HG02759 (cell line): ENCODE measurements around the gene MRPL55.
A peak's percentile ranks its signal among the peaks of the same experiment; 100 is the strongest.

Source experiments
- ATAC-seq: cut with Tn5 transposase; IDR thresholded peaks from one replicate; pipeline ENCODE4 v1.9.1; 2021; ENCODE audit warnings: mild to moderate bottlenecking, moderate library complexity; ENCODE audit not compliant: unreplicated experiment

MRPL55 gene

GRCh38 chr1:228088586-228089498, 20.3 kb downstream of the MRPL55 start:
- no peak for ATAC-seq

DNA sequence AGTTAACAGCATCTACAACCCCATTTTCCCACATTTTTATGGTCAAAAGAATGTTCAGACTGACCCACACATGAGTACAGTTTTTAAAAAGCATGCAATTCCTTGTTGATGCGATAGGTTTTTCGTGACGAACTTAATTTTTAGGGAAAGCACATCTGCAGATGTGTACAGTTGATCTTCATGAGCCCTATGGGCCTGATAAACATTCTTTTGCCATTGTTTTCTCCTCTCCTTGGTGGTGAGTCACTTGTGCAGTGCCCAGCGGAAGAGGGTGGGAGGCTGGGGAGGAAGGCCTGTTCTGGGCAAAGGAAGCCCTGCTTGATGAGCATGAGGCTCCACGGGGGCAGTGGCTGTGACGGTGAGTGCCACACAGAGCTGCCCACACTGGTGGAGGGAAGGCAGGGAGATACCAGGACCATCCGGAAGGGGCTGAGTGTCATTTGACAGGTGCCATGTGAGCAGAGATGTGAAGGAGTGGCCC, 21.3 kb downstream of the MRPL55 start:
- ATAC-seq, result no peak

DNA sequence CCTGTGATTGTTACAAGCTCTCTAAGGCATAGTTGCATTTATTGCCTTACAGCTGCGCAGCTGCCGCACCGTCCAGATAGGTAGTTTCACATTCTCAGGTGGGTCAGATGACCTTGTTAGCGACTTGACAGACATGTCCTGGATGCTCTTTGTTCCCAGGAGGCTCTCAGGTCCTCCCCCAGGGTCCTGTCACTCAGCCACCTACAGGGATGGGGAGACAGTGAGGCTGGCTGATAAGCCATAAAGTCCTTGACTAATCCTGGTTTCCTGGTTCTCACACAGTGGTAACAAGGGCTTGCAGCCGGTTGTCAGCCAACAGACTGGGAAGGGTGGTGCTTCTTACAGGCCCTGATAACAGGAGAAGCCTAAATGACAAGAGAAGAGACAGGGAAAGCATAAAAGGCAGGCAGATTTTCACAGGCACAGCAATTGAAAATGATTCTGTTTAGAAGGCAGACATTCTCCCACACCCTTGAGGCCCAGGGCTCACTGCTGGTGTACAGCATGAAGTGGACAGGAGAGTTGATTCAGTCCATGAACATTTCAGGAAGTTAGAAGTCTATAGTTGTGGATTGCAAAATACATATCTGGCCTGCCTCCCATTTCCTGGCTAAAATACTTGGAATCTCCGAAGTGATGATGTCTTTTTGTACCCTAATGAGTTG, 23.7 kb downstream of the MRPL55 start:
- no peak for ATAC-seq

- ATAC-seq, result no peak
These were observed 24.3 kb downstream of the MRPL55 start for GRCh38 chr1:228084797-228085196.

DNA sequence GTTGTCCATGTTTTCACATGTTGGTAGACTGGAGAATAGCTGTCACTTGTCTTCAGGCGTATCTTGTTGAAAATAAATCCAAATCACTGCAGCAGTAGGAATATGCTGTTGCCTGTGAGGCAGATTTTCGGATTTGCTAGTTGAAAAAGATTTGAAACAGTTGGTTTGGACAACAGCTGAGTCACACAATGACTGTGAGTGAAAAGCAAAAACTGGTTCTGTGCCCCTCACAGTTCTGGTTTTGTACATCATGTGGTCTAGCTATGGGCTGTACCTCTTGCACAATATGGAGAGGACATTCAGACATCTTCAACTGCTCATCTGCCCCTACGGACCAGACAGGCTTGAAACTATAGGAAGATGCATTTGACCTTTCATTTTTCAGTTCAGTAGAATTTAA, 24.8 kb downstream of the MRPL55 start:
- no peak for ATAC-seq

- no peak for ATAC-seq
These were observed 25.2 kb downstream of the MRPL55 start for GRCh38 chr1:228083871-228084278.

GRCh38 chr1:228082918-228083870, 25.9 kb downstream of the MRPL55 start:
- peak; percentile 26 for ATAC-seq

- ATAC-seq, result peak; percentile 84
These were observed 26.7 kb downstream of the MRPL55 start, which contains the start of gene ARF1 for GRCh38 chr1:228082214-228082917. TSS of gene ARF1 (plus strand) at chr1:228082708. CDS start at chr1:228097115, 14,407 bp downstream.

- peak; percentile 9 for ATAC-seq
These were observed 27.4 kb downstream of the MRPL55 start for GRCh38 chr1:228081578-228082213.

- no peak for ATAC-seq
These were observed 28.0 kb downstream of the MRPL55 start for GRCh38 chr1:228081144-228081543.

DNA sequence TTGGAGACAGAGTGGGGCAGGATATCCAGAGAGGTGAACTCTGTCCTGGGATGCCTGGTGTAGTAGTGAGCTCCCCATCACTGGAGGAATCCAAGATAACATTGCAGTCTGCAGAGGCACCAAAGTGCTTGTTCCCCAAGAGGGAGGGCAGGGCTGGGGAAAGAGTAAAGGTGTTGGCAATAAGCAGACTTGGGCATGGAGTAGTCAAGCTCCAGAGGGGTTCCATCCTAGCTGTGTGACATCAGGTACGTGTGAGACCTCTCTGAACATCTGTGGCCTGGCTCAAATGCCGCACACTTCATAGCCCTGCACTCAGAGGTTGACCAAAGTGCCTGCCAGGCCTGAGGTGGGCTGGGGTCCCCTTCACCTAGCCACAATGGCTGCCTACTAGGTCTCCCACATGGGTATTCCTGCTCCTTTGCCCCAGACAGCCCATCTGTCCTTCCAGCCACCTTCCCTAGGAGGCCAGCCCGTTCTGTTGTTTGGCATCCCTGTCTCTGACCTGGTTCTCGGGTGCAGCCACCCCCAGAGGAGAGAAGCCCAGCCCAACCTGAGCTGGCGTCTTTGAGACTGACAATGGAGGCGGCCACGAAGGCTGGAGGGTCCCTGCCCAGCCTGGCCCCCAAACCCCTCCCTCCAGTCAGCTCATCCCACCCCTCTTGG, 29.4 kb downstream of the MRPL55 start:
- ATAC-seq, result no peak

DNA sequence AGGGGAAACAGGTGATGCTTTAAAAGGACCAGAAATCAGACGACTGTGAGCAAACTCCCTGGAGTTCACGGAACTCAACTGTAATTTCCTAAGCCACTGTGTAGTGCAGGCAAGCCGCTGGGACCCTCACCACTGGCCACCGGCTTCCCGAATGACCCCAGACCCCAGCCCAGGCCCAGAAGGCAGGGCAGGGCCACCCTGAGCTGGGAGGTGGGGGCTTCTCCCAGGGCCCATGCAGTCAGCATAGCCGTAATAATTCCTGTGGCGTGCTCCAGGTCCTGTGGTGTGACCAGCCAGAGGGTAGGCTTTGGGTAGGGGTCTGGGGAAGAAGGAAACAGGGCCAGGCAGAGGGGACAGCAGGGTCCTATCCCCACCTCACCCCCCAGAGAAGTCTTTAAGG, 30.1 kb downstream of the MRPL55 start:
- ATAC-seq, result no peak

DNA sequence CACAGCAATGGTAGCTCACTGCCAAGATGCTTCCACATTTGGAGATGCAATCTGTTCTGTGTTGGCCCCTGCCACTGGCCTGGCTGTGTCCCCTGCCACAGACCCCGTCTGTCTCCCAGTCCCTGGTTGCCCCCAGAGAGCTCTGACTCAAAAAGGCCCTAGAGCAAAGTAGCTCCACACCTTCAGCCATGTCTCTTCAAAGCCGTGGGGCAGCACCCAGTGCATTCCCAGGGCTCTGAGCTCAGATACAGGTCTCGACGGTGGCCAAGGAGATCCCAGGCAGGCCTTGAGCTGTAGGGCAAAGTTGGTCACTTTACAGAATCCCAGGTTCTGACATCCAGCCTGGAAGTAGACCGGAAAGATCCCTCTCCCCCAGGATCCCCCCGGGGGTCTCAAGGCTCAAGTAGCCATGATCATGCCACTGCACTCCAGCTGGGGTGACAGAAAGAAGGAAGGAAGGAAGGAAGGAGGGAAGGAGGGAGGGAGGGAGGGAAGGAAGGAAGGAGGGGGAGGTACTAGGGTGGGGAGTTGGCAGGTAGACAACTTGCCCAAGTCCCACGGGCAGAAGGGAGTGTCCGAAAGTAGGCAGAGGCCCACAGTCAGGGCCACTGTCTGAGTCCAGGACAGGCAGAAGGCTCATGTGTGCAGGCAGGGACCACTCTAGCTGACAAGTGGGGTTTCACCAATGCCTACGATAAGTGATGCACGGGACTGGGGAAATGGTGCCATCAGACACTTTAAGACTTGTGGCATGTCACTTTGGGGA, 31.4 kb downstream of the MRPL55 start:
- no peak for ATAC-seq

- no peak for ATAC-seq
These were observed 32.2 kb downstream of the MRPL55 start for GRCh38 chr1:228076796-228077430.

DNA sequence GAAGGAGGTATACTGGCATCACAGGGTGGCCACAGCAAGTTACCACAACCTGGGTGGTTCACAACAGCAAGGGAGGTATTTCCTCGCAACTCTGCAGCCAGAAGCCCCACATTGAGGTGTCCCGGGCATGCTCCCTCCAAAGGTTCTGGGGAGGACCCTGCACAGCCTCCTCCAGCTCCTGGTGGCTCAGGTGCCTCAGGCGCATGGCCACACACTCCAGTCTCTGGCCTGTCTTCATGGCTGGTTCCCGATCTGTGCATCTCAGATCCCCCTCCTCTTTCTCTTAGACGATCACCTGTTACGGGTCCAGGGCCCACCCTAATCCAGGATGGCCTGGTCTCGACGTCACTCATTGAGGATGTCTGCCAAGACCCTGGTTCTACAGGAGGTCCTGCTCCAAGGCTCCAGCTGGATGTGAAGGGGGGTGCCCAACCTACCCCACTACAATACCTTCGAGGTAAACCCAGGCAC, 33.3 kb downstream of the MRPL55 start:
- ATAC-seq, result no peak

GRCh38 chr1:228074954-228075730, 34.0 kb downstream of the MRPL55 start:
- ATAC-seq, result no peak
